ENCODE data around the gene STX1B. TPM values are rescaled to one million over a fixed set of nuclear protein-coding genes. Genes with fewer than 3 reads are reported as not detected.

STX1B gene
- total RNA-seq, 6 experiments from 2014 or later, result 6.7 to 9.9 (median 7.1) TPM

- no peaks in the 10 kb centered on the region for H3K4me1 Mint-ChIP-seq (ENCODE audit: low read depth)
- no peak overlapping the region for H3K27ac Mint-ChIP-seq
These were observed 45.0 kb downstream of the STX1B start for GRCh38 chr16:30965436-30965835.

GRCh38 chr16:30964574-30965226 is 45.7 kb downstream of the STX1B start:
- TF ChIP-seq CTCF (IDR thresholded peaks at IDR 0.05), result no peak
- peaks cover 48% of the 10 kb centered on the region for H3K36me3 Mint-ChIP-seq (ENCODE audit: low read depth)

More at GRCh38 chr16:30965436-30965835, 45.0 kb downstream of the STX1B start:
- Mint-ChIP-seq H3K4me3 (no peak overlapping the region), H3K36me3 (ENCODE audit: low read depth) (peaks cover 42% of the 10 kb centered on the region), H3K27me3 (ENCODE audit: insufficient read depth) (no peaks in the 10 kb centered on the region; the same call in 1 of the 2 replicates), H3K9me3 (no peaks in the 10 kb centered on the region)
- TF ChIP-seq CTCF (IDR thresholded peaks at IDR 0.05), result no peak
- DNase-seq, result no peak

GRCh38 chr16:30963925-30964511 is 46.4 kb downstream of the STX1B start:
- no peak for DNase-seq
- Mint-ChIP-seq H3K4me1 (ENCODE audit: low read depth) (peaks cover 13% of the 10 kb centered on the region), H3K27ac (no peak overlapping the region), H3K9me3 (no peaks in the 10 kb centered on the region), H3K36me3 (ENCODE audit: low read depth) (peaks cover 50% of the 10 kb centered on the region), H3K27me3 (ENCODE audit: insufficient read depth) (no peaks in the 10 kb centered on the region; the same call in 1 of the 2 replicates), H3K4me3 (no peak overlapping the region)
- no peak for TF ChIP-seq CTCF (IDR thresholded peaks at IDR 0.05)

More at GRCh38 chr16:30964574-30965226, 45.7 kb downstream of the STX1B start:
- peaks cover 7% of the 10 kb centered on the region for H3K4me1 Mint-ChIP-seq (ENCODE audit: low read depth)
- H3K4me3 Mint-ChIP-seq, result no peak overlapping the region
- H3K27me3 Mint-ChIP-seq (ENCODE audit: insufficient read depth), result no peaks in the 10 kb centered on the region; the same call in 1 of the 2 replicates
- DNase-seq, result no peak
- no peak overlapping the region for H3K27ac Mint-ChIP-seq
- no peaks in the 10 kb centered on the region for H3K9me3 Mint-ChIP-seq

- peaks cover 22% of the 10 kb centered on the region for H3K4me1 Mint-ChIP-seq (ENCODE audit: low read depth)
- TF ChIP-seq CTCF (IDR thresholded peaks at IDR 0.05), result no peak
- H3K27ac Mint-ChIP-seq, result no peak overlapping the region
- H3K27me3 Mint-ChIP-seq (ENCODE audit: insufficient read depth), result peaks cover 9% of the 10 kb centered on the region; the same call in 1 of the 2 replicates
- DNase-seq, result no peak
- no peak overlapping the region for H3K4me3 Mint-ChIP-seq
- H3K36me3 Mint-ChIP-seq (ENCODE audit: low read depth), result peaks cover 37% of the 10 kb centered on the region
- H3K9me3 Mint-ChIP-seq, result no peaks in the 10 kb centered on the region
These were observed 49.1 kb downstream of the STX1B start for GRCh38 chr16:30961384-30961783.

GRCh38 chr16:30958175-30959079 is 52.0 kb downstream of the STX1B start:
- H3K27ac Mint-ChIP-seq, result peak overlapping the region; percentile 87
- H3K4me1 Mint-ChIP-seq (ENCODE audit: low read depth), result peaks cover 22% of the 10 kb centered on the region
- DNase-seq, result peak; percentile 47
- no peaks in the 10 kb centered on the region for H3K9me3 Mint-ChIP-seq
- peak; percentile 18; the same call in 1 of the 2 replicates for TF ChIP-seq CTCF (IDR thresholded peaks at IDR 0.05)
- H3K27me3 Mint-ChIP-seq (ENCODE audit: insufficient read depth), result peaks cover 9% of the 10 kb centered on the region; the same call in 1 of the 2 replicates
- H3K4me3 Mint-ChIP-seq, result peak overlapping the region; percentile 93
- H3K36me3 Mint-ChIP-seq (ENCODE audit: low read depth), result peaks cover 28% of the 10 kb centered on the region
